Measurements from ENCODE around the gene NECTIN3.

DNA sequence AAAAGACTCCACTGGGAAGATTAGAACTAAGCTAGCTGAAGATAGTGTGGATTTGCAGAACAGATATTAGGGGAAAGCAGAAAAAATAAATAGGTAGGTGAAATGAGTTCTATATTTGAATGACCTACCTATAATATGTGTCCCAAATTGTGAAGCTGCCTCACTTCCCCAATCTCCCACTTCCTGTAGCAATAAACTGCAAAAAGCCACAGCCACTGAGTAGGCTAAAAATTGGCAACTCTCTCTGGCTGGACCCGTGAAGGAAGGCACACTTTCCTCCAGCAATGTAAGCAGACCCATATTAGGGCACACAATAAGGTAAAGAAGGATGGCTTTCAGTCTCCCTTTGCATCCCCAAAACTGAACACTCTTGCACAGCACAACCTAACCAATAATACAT, 43.7 kb upstream of the NECTIN3 start:
- no peak for TF ChIP-seq EZH2 (IDR thresholded peaks at IDR 0.05)
- no peak for TF ChIP-seq POLR2AphosphoS5 (IDR thresholded peaks at IDR 0.05; ENCODE audit: borderline replicate concordance, low read depth, low read length)
